GM12865 (cell line): ENCODE measurements around the gene ZNF789.
A peak's percentile ranks its signal among the peaks of the same experiment; 100 is the strongest.
"Not testable (repeated sequence)": the region's sequence is repeated elsewhere in the genome, so short reads cannot be mapped to it uniquely, and the experiment has no call there.

ENCODE experiments used
- DNase-seq: peaks from one replicate; pipeline ENCODE4 v3.0.0; 2010; ENCODE audit warnings: low read depth
- H3K4me3 ChIP-seq: 2 replicates; pipeline ENCODE4 v1.5.1; 2011; ENCODE audit warnings: mild to moderate bottlenecking, low read depth, low read length, control low read depth
- CTCF ChIP-seq: IDR thresholded peaks from 2 replicates; pipeline ENCODE4 v1.5.1; 2011; ENCODE audit warnings: low read length, control low read depth, low read depth, inconsistent platforms; ENCODE audit not compliant: insufficient read depth; ENCODE audit errors: missing control alignments

The ZNF789 gene

GRCh38 chr7:99472561-99473314, at the start of gene ZNF789:
Gene ZNF789 (plus strand): TSS chr7:99472890. CDS start chr7:99476457, 3,567 bp downstream.
- peak within 1 kb of the TSS; percentile 93 for H3K4me3 ChIP-seq
- TF ChIP-seq CTCF = no peak
- DNase-seq = peak; percentile 98

- TF ChIP-seq CTCF = no peak
- no peak overlapping the region for H3K4me3 ChIP-seq
- DNase-seq = no peak
Observed at GRCh38 chr7:99424932-99425730, 47.6 kb upstream of the ZNF789 start.

GRCh38 chr7:99428972-99429566, 43.6 kb upstream of the ZNF789 start:
- no peak for TF ChIP-seq CTCF

GRCh38 chr7:99429756-99430155, 42.9 kb upstream of the ZNF789 start:
- no peak overlapping the region for H3K4me3 ChIP-seq
- DNase-seq = no peak
- TF ChIP-seq CTCF = no peak

More at GRCh38 chr7:99428972-99429566, 43.6 kb upstream of the ZNF789 start:
- no peak for DNase-seq
- H3K4me3 ChIP-seq = no peak overlapping the region

GRCh38 chr7:99431756-99432540, 40.7 kb upstream of the ZNF789 start:
- H3K4me3 ChIP-seq, DNase-seq: not testable (repeated sequence)

GRCh38 chr7:99433158-99433557, 39.5 kb upstream of the ZNF789 start:
- H3K4me3 ChIP-seq = no peak overlapping the region
- DNase-seq = no peak
- TF ChIP-seq CTCF = no peak

- no peak for TF ChIP-seq CTCF
Observed at GRCh38 chr7:99437946-99438572, 34.6 kb upstream of the ZNF789 start.

More at GRCh38 chr7:99437946-99438572, 34.6 kb upstream of the ZNF789 start:
- no peak for DNase-seq
- peak overlapping the region; percentile 95 for H3K4me3 ChIP-seq
